ENCODE data around the gene BMP7.

DNA sequence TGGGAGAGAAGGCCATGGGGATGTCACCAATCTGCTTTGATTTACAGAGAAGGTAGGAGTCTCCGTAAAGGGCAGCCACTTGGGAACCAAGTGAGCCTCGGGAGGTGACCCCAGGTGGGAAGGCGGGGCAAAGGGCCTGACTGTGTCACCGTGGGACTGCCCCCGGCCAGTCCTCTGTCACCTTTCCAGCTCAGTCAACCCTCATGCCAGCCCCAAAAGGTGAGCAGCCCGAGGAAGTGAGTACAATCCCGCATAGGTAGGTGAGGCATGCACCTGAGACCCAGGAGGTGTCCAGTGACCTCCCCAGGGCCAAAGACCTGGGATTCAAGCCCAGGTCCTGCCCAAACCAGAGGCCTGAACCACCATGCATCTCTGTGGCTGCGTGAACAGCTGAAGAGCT is 36.2 kb downstream of the BMP7 start:
- TF ChIP-seq POLR2A (IDR thresholded peaks at IDR 0.05), result no peak
- TF ChIP-seq, protein P1, sequence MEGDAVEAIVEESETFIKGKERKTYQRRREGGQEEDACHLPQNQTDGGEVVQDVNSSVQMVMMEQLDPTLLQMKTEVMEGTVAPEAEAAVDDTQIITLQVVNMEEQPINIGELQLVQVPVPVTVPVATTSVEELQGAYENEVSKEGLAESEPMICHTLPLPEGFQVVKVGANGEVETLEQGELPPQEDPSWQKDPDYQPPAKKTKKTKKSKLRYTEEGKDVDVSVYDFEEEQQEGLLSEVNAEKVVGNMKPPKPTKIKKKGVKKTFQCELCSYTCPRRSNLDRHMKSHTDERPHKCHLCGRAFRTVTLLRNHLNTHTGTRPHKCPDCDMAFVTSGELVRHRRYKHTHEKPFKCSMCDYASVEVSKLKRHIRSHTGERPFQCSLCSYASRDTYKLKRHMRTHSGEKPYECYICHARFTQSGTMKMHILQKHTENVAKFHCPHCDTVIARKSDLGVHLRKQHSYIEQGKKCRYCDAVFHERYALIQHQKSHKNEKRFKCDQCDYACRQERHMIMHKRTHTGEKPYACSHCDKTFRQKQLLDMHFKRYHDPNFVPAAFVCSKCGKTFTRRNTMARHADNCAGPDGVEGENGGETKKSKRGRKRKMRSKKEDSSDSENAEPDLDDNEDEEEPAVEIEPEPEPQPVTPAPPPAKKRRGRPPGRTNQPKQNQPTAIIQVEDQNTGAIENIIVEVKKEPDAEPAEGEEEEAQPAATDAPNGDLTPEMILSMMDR (IDR thresholded peaks at IDR 0.05), result no peak

Measured in uterus (tissue), 2 donors.